T follicular helper cell (primary cell): ENCODE results near the gene HTRA1.

Experiments
- DNase-seq: peaks from one replicate; pipeline ENCODE4 v3.0.0-alpha.2; 2020; ENCODE audit warnings: low read depth

HTRA1 gene

DNA sequence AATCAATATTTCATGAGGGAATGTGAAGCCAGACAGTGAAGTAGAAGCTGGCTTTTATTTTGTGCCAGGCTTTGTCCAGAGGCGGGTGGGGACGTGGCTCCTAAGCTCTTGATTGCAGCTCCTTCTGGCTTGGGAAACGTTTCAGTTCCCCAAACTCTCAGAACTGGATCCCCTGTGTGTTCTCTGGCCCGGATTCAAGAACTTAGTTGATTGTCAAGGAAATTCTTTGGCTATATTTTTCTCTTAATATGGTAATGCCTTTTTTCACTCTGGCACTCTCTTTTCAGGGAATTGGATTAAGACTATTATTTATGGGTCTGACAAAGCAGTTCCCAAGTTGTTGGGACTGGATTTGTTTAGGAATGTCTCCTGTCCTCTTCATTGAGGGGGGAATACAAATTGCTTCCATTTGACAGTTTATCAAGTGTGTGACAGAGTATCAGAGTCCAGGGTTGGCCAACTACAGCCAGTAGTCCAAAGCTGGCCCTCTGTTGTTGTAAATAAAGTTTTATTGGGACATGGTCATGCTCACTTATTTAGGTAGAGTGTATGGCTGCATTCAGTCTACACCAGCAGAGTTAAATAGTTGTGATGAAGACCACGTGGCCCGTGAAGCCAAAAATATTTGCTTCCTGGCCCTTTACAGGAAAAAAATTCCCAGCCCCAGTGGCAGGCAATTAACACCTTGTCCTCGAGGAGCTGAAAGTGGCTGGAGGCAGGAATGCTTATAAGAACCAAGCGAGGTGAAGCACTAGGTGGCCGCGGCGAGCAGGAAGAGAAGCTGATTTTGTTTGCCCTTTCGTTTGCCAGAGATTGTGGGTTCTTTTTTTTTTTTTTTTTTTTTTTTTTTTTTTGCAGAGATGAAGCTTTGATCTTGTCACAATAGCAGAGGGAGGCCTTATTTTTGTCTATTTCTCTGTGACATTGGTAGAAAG is 34.3 kb downstream of the HTRA1 start:
- DNase-seq, result no peak

GRCh38 chr10:122497241-122497640 is 35.9 kb downstream of the HTRA1 start:
- DNase-seq, result no peak

- no peak for DNase-seq
Observed at GRCh38 chr10:122498521-122498920, 37.2 kb downstream of the HTRA1 start.

GRCh38 chr10:122499012-122499411 is 37.7 kb downstream of the HTRA1 start:
- DNase-seq, result no peak

GRCh38 chr10:122499491-122499941 is 38.2 kb downstream of the HTRA1 start:
- no peak for DNase-seq

GRCh38 chr10:122500194-122500593 is 38.8 kb downstream of the HTRA1 start:
- DNase-seq, result no peak

DNA sequence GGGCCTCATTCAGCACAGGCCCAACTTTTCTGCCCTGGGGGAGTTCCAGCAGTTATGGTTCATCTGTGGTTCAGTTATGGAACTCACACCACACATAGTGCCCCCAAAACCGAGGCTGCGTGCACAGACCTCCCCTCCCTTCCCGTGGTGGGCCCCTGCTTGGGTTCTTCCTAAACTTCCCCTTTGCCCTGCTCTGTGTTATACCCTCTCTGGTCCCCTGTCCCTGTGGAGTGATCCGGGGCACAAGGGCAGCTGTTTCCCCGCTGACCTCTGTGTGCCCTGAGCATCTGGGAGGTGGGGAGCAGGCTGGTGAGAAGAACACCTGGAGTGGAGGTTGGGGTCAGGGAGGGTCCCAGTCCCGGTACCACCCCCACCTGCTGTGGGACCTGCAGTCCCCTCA is 39.4 kb downstream of the HTRA1 start:
- no peak for DNase-seq

- no peak for DNase-seq
Observed at GRCh38 chr10:122503012-122503411, 41.7 kb downstream of the HTRA1 start.

DNA sequence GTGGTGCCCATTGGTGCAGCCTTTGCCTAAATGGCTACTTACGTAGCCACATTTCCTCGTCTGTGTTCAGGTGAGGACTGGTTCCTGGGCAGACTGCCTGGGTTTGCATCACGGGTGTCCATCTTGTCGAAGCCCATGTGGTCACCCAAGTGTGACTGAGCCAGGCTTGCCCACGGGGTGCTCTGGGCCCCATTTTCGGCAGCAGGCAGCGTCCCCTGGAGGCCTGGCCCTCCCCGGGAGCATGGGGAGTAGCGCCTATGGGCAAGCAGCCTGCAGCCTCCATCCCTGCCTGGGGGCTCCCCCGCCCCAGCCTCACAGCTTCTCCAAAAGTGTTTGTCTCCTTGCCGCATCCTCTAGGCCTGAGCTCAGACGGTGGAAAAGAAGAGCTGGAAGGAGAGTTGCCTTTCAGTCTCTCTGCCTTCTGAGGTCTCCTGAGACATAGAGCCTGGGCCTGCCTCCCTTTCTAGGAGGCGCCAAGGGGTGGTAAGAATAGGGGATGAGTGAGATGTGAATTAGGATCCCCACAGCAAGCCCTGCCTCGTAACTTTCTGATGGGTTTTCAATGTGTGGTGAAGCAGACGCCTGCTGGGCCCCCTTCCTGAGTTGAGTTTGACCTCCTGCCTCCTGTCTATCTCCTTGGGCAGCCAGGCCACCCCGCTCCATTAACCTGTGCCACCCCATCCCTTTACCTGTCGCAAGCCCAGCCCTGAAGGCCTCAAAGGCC is 42.7 kb downstream of the HTRA1 start:
- no peak for DNase-seq

DNA sequence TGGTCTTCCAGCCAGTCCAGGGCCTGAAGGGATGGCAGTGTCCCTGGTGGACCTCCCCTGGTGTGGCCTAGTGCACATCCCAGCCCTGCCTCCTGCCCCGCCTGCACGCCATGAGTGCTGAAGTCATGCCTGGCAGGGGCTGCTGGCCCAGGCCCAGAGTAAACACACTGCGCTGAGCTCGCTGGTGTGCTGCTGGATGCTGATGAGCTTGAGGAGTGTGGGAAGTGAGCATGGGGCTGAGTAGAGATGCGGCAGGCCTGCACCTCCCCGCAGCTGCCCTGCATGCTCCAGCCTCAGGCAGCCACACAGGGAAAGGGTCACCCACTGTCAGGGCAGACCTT is 43.2 kb downstream of the HTRA1 start:
- DNase-seq, result no peak

DNA sequence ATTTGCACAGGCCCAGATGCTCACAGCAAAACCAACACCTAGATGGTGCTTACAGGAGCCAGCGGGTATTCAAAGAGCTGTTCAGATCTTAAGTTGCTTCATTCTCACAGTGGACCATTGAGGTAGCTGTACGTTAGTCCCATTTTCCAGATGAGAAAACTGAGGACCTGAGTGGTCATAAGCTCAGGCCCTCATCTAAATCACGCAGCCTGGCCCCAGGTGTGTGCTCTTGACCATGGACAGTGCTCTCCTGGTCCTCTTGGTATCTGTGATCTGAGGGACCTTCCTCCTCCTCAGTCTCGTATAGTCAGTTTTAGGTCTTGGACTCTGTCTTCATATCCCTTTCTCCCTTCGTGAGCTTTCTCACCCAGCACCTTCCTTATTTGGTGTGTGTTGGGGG is 43.7 kb downstream of the HTRA1 start:
- no peak for DNase-seq

DNA sequence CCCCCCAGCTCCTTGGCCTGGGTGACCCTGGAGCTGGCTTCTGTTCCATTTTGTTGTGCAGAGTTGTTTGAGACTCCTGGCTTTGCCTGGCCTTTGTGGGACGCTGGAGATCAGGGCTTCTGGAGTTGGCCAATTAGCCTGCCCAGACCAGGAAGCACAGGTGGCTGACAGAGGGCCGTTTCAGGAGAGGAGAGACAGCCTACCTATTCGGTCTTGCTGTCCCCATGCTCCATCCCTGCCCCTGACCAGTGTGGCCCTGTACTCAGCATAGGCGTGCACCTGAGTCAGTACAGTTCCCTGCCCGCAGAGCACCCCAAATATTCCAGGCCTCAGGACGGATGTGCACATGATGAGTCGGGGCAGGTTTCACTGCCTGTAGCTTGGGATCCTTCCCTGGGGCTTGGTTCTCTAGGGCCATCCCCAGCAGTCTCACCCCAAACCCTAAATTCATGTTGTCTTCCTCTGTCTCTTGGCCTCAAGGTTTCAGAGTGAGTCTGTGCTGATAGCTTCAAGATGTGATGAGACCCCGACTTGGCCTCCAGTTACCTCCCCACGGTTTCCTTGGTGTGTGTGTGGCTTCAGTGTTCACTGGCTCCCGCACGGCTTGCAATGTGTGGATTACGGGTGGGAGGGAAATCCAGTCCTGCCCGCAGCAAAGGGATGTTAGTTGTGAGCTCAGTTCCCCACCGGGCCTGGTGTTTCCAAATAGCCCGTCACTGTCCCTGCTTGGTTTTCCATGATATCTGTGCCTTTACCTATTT is 44.7 kb downstream of the HTRA1 start:
- no peak for DNase-seq

DNA sequence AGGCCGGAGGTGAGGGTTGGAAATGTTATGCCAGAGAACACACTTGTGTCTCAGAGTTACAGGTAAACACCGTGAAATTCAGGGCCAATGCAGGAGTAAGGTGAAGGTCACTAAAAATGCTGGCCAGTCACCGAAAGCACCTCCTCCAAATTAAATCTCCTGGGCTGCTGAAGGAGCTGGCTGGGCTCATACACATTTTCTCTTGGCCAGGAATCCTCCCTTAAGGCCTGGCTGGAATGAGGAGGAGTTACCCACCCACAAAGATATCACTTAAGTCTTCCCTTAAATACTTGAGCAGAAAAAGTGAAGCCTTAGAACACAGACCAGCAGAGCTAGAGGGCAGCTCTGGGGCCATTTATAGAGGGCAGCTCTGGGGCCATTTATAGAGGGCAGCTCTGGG is 46.3 kb downstream of the HTRA1 start:
- no peak for DNase-seq

- DNase-seq, result no peak
Observed at GRCh38 chr10:122508021-122508420, 46.7 kb downstream of the HTRA1 start.

DNA sequence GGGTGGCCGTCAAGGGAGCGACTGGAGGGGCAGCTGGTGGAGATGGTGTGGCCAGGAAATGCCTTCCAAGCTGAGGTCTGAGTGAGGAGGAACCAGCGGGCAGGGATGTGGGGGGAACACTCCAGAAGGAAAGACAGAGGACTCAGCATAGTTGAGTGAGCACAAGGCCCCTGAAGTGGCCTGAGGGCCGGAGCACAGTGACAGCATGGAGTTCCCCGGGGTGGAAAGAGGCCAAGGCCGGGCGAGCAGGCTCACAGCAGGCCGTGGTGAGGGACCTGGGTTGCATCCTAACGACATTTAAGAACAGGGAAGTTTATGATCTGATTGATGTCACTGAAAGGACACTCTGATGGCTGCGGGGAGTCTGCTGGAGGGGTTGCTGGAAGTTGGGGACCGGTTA is 48.0 kb downstream of the HTRA1 start:
- DNase-seq, result no peak

DNA sequence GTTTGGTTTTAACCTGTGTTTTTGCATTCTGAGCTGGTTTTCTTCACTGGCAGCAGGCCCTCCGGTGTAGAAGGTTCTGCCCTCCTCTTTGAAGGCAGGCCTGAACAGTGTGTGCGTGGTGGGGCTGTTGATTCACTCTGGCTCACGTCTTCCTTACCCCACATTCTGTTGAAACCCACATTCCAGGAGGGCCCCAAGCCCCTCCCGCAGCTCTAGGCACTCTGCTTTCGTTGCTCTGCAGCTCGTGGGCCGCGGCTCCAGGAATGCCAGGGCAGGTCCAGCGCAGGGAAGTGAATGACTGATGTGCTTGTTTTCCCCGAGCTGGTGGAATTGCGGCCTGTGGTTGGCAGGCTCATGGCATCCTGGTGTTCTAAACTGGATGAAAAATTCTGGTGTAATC is 49.0 kb downstream of the HTRA1 start:
- DNase-seq, result no peak

DNA sequence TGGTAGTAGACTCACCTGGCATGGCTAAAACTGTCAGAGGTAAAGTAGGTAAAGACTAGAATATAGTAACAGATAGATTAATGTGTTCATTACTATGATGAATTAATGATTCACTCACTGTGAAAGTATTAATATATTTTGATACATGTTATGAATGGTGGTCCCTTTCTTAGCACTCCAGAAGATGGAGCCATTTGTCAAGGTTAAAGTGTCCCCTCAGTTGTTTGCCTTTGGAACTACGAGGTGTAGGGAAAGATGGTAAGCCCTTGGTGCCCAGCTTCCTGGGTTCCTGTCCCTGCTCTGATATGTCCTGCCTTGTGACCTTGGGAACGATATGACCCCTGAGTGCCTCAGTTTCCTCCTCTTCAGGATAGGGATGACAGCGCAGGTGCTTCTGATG is 49.4 kb downstream of the HTRA1 start:
- DNase-seq, result no peak

- DNase-seq, result no peak
Observed at GRCh38 chr10:122513053-122513452, 51.7 kb downstream of the HTRA1 start.

GRCh38 chr10:122514045-122514840 is 52.9 kb downstream of the HTRA1 start:
- DNase-seq, result no peak

- DNase-seq, result no peak
Observed at GRCh38 chr10:122515022-122515424, 53.7 kb downstream of the HTRA1 start.

- peak; percentile 19 for DNase-seq
Observed at GRCh38 chr10:122515588-122516231, 54.4 kb downstream of the HTRA1 start.
